GM19239 (cell line): Measurements from ENCODE around the gene FBXL22.
A peak's percentile ranks its signal among the peaks of the same experiment; 100 is the strongest.
"Not testable (repeated sequence)": the region's sequence is repeated elsewhere in the genome, so short reads cannot be mapped to it uniquely, and the experiment has no call there.

Experiments used
- DNase-seq: peaks from one replicate; pipeline ENCODE4 v3.0.0; 2011; ENCODE audit warnings: low spot score; ENCODE audit not compliant: insufficient read length
- FAIRE-seq: peaks from 2 replicates; lab custom pipeline; 2011; peaks lifted over from hg19 to GRCh38; lab: Jason Lieb, UNC

The FBXL22 gene

DNA sequence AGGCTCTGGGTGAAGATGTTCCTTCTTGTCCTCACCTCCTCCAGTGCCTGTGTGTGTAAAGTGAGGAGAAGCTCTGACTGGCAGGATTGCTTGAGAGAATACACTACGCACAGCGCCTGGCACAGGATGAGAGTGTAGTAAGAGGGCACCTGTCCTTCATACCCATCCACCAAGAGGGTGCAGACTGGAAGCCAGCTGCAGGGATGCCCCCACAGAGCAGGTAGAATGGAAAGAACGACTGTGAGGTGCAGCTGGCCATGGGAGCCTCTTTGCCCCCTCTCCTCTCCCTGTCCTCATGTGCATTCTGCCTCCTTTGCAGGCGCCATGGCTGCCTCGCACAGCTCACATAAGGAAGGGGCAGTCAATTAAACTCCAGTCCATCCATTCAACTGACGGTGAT lies 12.3 kb downstream of the FBXL22 start:
- no peak for DNase-seq
- no peak for FAIRE-seq

DNA sequence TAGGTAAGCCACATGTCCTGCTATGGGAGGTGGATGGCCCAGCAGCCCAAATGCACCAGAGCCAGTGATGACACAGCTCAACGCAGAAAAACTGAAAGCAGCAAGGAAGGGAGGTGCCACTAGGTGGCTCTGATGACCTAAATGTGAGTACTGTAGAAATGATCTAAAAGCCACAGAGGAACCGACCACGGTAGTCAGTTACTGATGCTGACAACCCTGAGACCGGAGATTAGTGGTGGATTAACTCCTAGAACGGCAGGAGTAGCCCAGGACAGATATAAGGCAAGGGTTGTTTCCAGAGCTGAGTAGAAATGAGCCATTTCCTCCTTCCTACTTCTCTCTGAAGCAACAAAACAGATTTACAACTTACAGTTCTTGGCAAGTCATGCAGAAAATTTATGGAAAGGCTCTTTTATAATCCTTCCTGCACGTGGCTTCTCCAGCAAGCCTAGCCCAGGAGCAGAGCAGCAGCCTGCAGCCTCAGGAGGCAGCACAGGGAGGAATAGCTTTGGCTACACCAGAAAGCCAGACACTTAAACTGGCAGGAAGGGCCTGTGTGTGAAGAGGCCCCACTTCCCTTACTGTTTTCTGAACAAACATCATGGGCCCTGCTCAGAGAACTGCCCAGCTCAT lies 13.1 kb downstream of the FBXL22 start:
- FAIRE-seq, result peak; percentile 99

DNA sequence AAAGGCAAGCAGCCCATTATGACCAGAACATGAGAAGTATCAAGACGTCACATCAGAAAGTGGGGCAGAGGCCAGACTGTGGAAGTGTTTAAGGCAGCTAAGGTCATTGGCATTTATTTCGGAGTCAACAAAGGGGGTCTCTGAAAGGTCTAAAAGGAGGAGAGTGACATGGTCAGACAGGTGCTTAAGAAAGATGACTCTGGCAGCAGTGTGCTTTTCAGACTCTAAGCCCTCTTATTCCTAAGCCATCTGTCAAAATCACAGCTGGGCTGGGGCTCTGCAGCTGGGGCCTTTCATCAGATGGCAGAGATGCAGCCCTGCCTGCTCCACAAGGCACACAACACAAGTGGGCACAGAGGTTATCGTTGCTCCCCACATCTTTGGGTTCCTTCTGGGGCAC lies 14.0 kb downstream of the FBXL22 start:
- DNase-seq, result no peak

More for the DNA sequence above, 13.1 kb downstream of the FBXL22 start:
- peak; percentile 66 for DNase-seq

DNA sequence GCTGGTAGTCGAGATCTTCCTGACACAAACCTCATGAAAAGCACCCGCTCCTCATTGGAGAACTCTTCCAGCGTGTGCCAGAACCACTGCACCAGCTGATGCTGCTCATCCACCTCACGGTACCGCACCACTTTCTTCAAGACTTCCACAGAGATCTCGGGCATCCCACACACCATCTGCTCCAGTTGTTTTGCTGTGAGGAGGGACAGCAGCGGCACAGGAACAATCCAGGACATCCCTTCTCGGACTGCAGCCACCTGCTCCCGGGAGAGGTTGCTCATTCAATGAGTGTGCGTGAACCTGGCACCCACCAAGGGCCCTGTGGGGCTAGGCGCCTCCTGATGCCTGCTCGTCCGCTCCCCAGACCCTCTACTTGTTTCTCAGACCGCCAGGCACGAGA lies 15.1 kb downstream of the FBXL22 start:
- DNase-seq, result no peak
- no peak for FAIRE-seq

More for the DNA sequence above, 14.0 kb downstream of the FBXL22 start:
- no peak for FAIRE-seq

DNA sequence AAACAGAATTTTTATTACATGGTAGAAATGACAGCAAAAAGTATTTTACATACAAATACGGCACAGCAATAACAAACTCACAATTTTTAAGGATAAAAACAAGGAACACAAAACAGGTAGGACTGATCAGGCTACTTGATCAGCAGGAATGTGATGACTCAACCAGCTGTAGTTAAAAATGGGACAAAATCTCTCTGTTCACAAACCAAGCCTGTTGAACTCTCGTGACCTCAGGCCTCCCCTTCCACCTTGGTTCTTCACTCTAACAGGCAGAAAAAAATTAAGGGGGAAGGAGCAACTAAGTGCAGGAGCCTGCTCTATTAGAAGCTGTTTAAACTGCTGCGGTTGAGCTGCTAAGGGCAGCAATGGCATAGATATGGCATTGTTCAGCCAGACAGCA lies 18.7 kb downstream of the FBXL22 start:
- FAIRE-seq, result no peak
- no peak for DNase-seq

DNA sequence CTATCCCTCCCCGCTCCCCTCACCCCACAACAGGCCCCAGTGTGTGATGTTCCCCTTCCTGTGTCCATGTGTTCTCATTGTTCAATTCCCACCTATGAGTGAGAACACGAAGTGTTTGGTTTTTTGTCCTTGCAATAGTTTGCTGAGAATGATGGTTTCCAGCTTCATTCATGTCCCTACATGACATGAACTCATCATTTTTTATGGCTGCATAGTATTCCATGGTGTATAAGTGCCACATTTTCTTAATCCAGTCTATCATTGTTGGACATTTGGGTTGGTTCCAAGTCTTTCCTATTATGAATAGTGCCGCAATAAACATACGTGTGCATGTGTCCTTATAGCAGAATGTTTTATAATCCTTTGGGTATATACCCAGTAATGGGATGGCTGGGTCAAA lies 20.0 kb downstream of the FBXL22 start:
- DNase-seq, FAIRE-seq: not testable (repeated sequence)

DNA sequence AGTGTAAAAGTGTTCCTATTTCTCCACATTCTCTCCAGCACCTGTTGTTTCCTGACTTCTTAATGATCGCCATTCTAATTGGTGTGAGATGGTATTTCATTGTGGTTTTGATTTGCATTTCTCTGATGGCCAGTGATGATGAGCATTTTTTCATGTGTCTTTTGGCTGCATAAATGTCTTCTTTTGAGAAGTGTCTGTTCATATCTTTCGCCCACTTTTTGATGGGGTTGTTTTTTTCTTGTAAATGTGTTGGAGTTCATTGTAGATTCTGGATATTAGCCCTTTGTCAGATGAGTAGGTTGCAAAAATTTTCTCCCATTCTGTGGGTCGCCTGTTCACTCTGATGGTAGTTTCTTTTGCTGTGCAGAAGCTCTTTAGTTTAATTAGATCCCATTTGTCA lies 20.4 kb downstream of the FBXL22 start:
- not testable (repeated sequence) for FAIRE-seq, DNase-seq

DNA sequence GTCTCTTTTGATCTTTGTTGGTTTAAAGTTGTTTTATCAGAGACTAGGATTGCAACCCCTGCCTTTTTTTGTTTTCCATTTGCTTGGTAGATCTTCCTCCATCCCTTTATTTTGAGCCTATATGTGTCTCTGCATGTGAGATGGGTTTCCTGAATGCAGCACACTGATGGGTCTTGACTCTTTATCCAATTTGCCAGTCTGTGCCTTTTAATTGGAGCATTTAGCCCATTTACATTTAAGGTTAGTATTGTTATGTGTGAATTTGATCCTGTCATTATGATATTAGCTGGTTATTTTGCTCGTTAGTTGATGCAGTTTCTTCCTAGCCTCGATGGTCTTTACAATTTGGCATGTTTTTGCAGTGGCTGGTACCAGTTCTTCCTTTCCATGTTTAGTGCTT lies 23.6 kb downstream of the FBXL22 start:
- not testable (repeated sequence) for DNase-seq, FAIRE-seq

DNA sequence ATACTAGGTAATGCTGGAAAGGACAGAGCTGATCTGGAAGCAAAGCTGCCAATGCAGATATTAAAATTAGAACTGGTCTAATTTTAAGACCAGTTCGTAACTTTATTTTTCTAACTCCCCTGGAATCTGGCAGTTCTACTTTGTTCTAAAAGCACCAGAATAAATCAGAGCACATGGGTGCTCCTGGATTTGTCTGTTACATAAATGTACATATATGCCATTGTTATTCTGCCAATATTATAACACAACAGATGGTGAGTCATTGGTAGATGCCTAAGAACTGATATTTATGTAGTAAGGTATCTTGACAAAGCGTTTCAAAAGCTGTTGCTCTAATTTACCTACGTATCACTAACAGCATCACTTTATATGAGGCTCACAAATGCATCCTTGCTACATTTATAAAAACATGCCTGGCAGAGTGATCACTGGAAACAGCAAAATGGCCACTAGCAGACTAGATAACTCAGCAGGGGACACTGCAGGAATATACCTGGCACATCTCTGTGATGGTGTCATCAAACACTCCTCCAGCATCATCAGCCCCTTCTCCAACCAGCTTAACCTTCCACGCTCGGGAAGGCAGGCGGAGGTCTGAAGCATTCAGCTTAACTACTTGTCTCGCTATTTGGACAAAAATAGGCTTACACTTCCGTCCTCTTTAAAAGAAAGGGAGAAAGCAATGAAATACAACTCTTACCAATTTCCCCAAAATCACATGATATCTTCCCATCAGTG lies 26.2 kb downstream of the FBXL22 start:
- FAIRE-seq, result no peak
- DNase-seq, result no peak

DNA sequence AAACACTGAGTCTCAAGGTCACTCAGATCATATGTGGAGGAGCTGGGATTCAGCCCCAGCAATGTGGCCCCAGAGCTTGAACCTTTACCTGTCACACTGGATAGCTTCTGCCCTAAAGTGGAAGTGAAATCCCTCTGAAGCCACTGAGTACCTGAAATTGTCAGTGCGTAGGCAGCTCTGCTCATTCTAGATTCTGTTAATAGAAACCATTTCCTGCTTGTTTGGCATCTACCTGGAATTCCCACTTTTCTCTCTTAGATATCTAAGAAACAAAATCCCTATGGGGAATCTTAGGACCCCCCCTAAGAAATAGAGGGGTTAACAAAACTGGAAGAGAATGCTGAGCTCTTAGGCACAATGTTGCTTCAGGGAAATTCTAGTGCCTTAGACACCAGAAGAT lies 29.8 kb downstream of the FBXL22 start:
- peak; percentile 57 for FAIRE-seq
- DNase-seq, result peak; percentile 20

DNA sequence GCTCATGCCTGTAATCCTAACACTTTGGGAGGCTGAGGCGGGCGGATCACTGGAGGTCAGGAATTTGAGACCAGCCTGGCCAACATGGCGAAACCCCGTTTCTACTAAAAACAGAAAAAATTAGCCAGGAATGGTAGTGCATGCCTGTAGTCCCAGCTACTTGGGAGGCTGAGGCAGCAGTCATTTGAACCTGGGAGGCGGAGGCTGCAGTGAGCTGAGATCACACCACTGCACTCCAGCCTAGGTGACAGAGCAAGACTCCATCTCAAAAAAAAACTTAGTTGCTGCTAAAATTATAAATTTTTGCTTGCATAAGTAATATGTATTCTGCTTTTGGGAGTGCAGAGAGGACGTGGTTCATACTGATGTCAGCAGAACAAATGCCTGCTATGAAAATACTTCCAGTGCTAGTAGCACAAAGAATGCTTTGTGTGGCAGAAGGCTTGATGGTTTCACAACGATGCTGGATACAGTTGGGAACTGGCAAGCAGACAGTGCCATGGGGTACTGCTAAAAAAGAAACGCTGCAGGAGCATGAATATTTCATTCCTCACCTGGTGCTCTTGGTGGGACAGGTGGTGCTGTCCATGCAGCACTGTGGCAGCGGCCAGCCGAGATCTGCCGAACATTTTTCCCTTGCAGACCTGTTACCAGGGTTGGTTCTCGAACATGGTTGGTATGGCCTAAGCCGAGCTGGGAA lies 31.1 kb downstream of the FBXL22 start:
- FAIRE-seq (no peak), DNase-seq (no peak)

DNA sequence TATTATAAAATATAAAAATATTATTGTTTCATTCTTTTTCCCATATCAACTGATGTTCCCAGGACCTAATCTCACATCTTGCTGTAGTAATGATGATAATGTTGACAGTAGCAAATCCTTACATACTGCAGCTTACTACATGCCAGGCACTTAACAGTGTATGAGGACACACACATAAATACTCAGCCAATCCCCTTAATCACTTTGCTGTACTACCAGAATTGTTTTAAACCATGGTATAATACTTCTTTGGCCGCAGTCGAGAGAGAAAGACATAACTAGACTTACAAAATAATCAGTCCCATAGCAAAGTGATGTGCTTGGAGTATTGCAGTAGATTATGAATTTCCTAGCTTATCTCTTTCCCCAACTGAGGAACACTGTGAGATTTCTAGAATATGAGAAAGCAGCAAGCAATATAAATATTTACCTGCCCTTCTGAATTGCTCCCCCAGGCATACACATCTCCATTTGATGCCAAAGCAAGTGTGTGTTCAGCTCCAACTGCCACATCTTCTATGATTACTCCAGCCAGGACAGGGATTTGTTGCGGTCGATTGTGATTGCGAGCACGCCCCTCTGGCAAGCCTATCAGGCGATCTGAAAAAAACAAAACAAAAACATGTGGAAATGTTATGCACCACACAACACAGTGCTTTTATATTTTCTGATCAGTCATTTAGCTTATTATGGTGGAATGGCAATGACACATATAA lies 33.0 kb downstream of the FBXL22 start:
- no peak for DNase-seq
- no peak for FAIRE-seq

DNA sequence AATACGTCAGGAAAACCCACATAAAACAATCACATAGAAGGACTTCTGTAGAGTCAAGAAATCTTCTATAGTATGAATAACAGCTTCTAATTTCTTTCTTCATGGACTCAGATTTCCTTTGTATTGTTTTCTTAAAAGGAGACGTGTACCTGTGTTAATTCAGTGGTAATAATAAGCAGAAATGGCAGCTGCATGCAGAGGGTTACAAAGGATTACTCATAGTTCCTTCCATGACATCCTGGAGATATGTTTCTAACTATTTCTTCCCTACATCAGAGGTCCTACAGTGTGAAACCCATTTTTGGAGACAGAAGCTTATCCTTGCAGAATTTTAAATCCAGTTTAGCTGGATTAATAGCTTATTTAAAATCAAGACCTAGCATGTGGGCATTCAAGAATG lies 36.1 kb downstream of the FBXL22 start:
- DNase-seq (no peak), FAIRE-seq (no peak)

DNA sequence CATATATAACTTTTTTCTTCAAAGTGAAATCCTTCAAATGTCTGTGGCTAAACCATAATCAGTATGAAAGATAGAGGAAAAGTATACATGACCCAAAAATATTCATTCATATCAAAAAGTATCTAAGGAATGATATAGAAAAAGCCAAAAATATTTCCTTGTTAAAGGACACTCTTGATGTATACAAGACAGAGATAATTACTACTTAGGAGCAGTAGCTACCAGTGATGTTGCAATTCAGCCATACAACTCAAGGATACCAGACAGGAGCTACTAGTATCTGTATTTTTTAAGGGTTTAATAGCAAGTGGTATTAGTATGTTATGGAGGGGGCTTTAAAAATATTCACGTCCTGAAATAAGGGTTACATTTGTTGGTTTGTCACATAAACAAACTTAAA lies 37.0 kb downstream of the FBXL22 start:
- DNase-seq, result no peak
- FAIRE-seq, result no peak

DNA sequence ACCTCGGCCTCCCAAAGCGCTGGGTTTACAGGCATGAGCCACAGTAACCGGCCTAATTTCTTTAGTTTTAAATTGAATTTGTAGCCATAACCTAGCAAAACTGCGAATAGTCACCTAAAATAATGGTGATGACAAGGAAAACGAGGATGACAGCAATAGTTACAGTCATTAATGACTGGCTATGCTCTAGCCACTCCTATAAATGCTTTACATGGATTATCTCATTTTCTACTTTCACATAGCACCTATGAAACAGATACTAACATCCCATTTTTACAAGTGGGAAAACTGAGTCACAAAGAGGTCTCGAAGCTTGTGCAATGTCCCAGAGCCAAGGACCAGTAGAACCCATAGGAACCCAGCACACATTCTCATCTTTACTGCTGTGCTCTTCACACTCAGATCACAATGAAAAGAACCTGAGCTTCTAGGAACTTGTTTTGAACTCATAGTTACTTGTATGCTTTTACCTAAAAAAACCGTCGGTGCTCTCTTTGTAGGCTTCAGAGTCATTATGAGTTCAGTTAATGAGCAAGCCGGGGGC lies 39.4 kb downstream of the FBXL22 start:
- DNase-seq, result no peak
- no peak for FAIRE-seq

DNA sequence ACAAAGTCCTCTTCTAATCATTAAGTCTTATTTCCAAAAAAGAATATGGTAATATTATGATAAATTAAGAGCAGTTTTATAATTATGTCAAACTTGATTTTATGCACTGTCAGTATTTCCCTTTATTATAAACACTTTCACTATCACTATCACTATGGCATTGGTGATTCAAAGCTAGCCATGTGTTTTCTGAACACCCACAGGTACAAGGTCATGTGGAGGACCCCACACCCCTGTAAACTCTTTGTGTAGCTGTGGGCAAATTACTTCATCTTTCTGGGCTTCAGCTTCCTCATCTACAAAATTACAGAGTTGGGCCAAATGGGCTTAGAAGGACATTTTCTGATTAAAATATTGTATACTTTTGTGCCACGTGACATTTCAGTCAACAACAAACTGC lies 41.7 kb downstream of the FBXL22 start:
- FAIRE-seq (no peak), DNase-seq (no peak)

DNA sequence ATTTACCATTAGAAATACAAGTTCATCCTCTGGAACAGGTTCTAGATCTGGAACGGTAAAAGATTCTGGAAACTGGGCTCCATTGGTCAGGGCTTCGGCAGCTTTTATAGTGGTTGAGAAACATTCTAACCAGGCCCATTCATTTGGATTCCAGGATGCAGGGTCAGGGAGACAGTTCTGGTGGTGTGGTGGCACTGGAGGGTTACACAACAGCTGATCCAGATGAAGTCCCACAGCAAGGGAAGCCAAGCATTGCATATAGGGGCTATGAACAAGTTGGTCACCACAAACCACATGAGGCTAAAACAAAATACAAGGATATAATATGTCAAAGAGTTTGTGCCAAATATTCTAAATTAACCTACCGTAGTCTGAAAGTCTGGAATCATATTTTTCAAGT lies 43.0 kb downstream of the FBXL22 start:
- FAIRE-seq (no peak), DNase-seq (no peak)
